NCI-H1105 (cell line): ENCODE results near the gene HCFC1.
"Not testable (repeated sequence)": the region's sequence is repeated elsewhere in the genome, so short reads cannot be mapped to it uniquely, and the experiment has no call there.

Experiments
- DNase-seq: peaks from one replicate; lab custom pipeline; 2025; lab: John Stamatoyannopoulos, UW

HCFC1 gene

GRCh38 chrX:154008521-154008920, 36.9 kb upstream of the HCFC1 start:
- no peak for DNase-seq

- DNase-seq, result no peak
These were observed 35.3 kb upstream of the HCFC1 start for GRCh38 chrX:154006947-154007346.

- DNase-seq, result no peak
These were observed 32.7 kb upstream of the HCFC1 start for GRCh38 chrX:154004315-154004714.

GRCh38 chrX:154002215-154002719, 30.6 kb upstream of the HCFC1 start:
- DNase-seq, result peak; percentile 19

DNA sequence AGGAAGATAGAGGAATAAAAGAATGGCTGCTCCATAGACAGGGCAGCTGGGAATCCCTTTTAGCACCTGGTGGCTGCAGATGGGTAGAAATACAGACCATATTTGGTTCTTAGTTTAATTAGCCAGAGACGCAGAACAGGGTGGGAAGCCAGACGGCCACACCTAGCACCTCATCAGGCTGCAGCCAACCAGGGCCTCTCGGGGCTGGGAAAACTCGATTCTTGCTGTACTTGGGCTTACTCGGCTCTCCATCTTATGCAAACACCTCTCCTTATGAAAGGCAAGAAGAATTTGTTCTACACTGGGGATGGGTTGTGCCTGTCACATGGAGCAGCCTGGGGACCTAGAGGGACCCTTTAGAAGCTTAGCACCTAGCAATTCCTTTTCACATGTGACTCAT, 28.4 kb upstream of the HCFC1 start:
- DNase-seq, result no peak

GRCh38 chrX:153999359-154000037, 27.9 kb upstream of the HCFC1 start:
- no peak for DNase-seq

GRCh38 chrX:153995504-153995903, 23.9 kb upstream of the HCFC1 start:
- no peak for DNase-seq

DNA sequence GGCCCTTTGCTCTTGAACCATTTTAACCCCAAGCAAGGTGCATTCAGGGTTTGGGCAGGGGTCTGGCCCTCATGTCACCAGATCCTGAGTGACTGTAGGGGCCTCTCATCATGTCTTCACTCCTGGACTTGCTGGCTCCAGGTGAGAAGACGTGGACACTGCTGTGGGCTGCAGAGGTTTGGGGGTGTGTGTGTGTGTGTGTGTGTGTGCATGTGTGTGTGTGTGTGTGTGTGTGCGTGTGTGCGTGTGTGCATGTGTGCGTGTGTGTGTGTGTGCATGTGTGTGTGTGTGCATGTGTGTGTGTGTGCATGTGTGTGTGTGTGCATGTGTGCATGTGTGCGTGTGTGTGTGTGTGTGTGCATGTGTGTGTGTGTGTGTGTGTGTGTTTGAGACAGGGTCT, 22.8 kb upstream of the HCFC1 start:
- not testable (repeated sequence) for DNase-seq

DNA sequence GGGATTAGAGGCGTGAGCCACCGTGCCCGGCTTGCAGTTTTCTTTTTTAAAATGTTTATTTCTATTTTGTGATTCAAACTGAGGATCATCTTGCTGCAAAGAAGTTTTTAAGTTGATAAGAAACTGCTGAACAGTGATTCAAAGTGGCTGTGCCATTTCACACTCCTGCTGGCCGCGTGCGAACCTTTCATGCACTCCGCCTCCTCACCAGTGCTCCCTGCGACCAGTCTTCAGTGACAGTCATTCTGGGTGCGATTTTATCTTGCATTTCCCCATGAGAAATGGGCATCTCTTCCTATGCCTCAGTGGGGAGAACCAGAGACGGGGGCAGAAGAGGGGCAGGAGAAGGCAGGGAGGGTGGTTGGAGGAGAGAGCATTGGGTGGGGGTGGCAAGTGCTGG, 22.4 kb upstream of the HCFC1 start:
- no peak for DNase-seq

DNA sequence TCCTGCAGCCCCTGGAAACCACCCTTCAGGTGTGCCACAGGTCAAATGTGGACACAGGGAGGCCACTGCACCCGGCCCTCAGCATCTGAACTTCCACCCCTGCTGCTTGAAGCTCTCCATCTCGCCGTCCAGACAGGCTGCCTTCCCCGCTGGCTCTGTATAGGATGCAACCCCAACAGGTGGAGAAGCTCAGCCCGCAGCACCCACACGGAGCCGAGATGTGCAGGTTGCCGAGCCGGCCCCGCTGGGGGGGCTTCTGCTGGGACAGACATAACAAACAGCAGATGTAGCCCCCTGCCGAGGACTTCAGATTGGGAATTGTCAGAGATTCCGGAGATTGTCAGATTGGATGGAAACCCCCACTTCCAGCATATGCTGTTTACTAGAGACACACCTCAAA, 21.5 kb upstream of the HCFC1 start:
- no peak for DNase-seq

DNA sequence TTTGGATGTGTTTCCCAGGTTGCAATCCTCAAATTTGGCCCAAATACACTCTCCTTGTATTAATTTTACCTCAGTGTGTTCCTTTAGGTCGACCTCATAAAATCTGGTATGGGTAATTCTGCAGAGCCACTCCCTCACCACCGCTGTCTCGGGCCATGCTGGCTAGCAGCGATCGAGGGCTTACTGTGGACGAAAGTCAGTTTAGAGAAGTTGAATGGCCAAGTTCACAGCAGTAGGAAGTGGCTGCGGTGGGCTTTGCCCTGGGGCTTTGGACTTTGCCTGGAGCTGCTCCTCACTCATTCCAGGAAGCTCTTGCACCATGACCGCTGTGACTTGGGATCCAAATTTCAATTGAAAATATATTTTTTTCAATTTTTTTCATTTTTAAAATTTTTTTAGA, 20.6 kb upstream of the HCFC1 start:
- no peak for DNase-seq

GRCh38 chrX:153991013-153991580, 19.5 kb upstream of the HCFC1 start:
- no peak for DNase-seq

GRCh38 chrX:153989973-153990655, 18.5 kb upstream of the HCFC1 start:
- no peak for DNase-seq

DNA sequence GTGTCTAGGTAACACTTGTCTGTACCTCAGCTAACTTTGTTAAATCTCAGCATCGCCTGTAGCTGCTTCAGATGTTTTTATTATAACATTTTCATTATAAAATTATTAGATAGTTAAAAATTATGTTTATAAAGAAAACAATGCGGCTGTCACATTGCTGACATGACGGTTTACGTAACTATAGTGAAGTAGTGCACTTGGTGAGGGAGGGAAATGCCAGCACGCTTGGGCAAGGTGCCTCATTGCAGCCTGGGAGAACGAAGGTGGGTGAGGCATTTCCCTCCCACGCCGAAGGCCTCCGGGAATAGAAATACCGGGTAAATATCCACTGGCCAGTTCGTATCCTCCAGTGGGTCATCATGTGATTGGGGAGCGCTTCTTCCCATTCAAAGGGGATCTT, 16.9 kb upstream of the HCFC1 start:
- no peak for DNase-seq

DNA sequence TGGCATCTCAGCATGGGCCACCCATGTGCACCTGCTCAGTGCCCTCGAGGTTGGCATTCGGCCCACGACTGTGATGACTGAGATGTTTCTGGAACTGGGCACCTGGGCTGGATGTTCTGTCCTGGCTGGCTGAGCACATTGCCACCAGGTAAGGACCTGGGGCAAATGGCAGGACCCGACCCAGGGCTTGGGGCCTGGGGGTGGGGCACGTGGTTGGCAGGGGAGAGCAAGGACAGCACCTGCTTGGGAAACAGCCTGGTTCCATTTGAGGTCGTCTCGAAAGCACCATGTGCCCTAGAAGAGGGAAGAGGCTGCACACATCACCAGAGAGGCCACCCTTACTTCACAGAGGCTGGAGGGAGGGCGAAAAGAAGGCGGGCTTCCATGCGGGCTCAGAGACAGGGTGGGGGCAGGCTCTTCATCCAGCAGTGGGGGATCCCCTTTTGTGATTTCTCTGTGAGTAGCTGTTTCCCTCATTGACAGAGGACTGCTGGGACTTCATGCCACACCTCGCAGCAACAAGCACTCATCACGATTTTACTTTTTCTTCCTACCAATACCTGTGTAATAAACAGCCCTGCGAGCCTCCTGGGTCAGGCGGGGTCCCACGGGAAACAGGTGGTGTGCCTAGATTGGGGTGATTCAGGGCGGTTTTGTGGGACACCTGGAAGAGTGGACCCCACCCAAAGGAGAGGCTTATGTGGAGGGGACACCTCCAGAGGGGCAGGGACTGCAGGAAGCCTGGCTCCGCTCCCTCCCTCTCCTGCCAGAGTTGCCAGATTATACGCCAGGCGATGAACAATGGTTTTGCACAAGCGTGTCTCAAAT, 12.9 kb upstream of the HCFC1 start:
- no peak for DNase-seq

DNA sequence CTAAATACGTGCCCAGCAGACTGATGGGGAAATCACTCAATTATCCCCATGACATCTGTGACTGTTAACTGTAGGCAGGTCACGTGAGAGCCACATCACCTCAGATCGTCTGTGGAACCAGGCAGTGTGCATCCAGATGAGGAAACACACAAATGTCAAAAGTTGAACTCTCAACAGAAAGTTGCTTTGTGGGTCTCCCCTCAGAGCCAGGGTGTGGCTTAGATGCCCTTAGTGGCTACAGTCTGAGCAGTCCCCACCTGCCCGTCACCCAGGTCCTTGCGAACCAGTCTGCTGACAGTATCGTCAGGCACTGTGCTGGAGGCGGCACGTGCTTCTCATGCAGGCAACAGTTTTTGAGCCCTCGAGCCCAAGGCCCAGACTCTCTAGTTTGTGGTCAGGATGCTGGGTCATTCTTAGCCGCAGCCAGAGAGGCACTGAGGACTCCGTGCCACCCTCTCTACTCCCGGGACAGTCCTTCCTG, 11.7 kb upstream of the HCFC1 start:
- no peak for DNase-seq

- no peak for DNase-seq
These were observed 10.3 kb upstream of the HCFC1 start for GRCh38 chrX:153981771-153982533.

DNA sequence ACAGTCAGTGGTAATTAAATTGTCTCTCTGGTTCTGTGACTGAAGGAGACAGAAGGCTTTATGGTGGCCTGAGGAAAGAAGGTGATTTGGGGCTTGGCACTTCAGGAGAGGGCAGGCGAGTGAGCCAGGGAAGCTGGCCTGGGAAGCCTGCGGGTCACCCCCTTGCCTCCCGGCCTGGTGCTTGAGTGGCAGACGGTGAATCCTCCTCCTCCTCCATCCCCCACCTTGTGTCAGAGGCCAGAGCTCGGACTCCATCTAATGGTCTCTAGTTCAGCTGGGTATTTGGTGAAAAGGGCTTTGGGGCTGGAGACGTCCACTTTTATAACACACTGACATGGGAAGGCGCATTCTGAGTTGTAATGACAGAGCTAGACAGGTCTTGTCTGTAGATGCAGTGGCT, 9.6 kb upstream of the HCFC1 start:
- no peak for DNase-seq

DNA sequence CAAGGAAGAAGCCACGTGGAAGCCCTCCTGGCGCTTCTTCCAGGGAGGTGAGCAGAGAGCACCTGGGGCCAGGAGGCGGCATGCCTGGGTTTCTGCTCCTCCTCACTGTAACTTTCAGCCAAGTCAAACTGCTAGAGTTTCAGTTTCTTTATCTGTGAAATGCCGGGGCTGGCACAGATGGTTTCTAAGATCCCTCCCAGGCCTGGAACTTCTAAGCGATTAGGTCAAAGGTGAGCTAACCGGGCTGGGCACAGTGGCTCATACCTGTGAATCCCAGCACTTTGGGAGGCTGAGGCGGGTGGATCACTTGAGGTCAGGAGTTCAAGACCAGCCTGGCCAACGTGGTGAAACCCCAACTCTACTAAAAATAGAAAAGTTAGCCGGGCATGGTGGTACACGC, 8.8 kb upstream of the HCFC1 start:
- not testable (repeated sequence) for DNase-seq

DNA sequence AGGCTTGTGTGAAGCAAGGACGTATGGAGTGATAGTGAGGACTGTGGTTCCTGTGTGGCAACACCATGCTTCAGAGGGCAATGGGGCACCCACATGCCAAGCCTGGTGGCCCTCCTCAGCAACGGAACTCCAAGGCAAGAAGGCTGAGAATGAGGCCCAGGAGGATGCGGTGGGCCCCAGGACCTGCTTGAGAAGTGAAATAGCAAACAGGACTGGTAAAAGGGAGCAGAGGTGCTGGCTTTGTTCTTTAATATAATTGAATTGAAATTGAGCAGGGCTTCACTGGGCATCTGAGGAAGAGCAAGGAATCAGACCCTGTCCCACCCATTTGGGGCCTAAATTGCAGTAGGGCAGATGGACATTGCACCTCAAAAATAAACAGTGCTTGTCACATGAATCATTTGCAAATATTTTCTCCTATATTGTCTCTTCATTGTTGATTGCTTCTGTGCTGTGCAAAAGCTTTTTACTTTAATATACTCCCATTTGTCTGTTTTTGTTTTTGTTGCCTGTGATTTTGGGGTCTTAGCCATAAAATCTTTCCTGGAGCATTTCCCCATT, 3.2 kb upstream of the HCFC1 start:
- no peak for DNase-seq

GRCh38 chrX:153974003-153974725, 2.5 kb upstream of the HCFC1 start:
- DNase-seq, result no peak
